Measurements from ENCODE around the gene EEPD1. TPM values are rescaled to one million over a fixed set of nuclear protein-coding genes. Genes with fewer than 3 reads are reported as not detected.
A peak's percentile ranks its signal among the peaks of the same experiment; 100 is the strongest.

Gene EEPD1
- polyA plus RNA-seq, 1 of the 3 experiments (the other 2 are of a cell fraction), result 5.0 TPM

DNA sequence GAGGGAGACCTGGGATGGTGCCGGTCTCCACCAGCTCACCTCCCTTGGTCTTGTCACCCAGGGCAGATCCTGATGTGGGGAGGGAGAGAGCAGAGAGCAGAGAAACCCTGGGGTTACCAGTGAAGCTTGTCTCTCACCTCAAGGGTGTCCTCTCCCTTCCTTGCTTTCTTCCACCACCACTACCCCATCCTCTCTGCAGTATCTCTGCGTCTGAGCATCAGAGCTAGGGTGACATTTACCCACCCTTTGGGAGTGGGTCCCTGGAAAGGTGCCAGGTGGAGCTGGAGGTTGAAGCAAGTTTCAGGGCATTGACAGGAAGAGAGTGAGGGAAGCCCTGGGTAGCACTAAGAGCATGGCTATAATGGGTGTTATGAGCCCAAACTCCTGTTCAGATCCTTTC lies 161.4 kb downstream of the EEPD1 start:
- no peak for DNase-seq
- CTCF ChIA-PET, result interaction anchor here (1.3 to 9.7 kb wide), 6 partner anchors 11 to 398 kb away, joined by 3 to 265 read pairs (median 118); no protein-coding TSS in a partner anchor
- H3K4me3 ChIP-seq (ENCODE audit: low read depth in 2 of 2, low read length in 1 of 2), result no peak overlapping the region
- no peak overlapping the region for H2AFZ ChIP-seq (ENCODE audit: low read depth)
- WGBS (ENCODE audit: low lambda C conversion rate), result 82% methylated on average over 2 of the region's 2 CpGs
- H3K36me3 ChIP-seq (replicated peaks in 1 of 2; ENCODE audit: control insufficient read depth in 1 of 2, insufficient read depth in 2 of 2, low read length in 1 of 2), result no peaks in the 10 kb centered on the region
- H4K20me1 ChIP-seq (ENCODE audit: insufficient read depth), result no peaks in the 10 kb centered on the region
- TF ChIP-seq TEAD4 (IDR thresholded peaks at IDR 0.05; ENCODE audit: borderline replicate concordance, insufficient read depth), result no peak
- no peak for TF ChIP-seq TAF1 (IDR thresholded peaks at IDR 0.05; ENCODE audit: borderline replicate concordance, low read depth, low read length)
- H3K79me2 ChIP-seq (ENCODE audit: insufficient read depth), result no peaks in the 10 kb centered on the region
- H3K9me3 ChIP-seq, result no peaks in the 10 kb centered on the region
- H3K4me1 ChIP-seq (ENCODE audit: control insufficient read depth in 1 of 2, insufficient read depth in 2 of 2, low read depth in 1 of 2, low read length in 1 of 2), result peaks cover 0 to 10% of the 10 kb centered on the region in 2 experiments; a peak in 1 of 4 replicates
- POLR2A ChIA-PET, result no interaction called here
- no peak overlapping the region for H3K4me2 ChIP-seq
- no peak overlapping the region for H3K27ac ChIP-seq (ENCODE audit: low read depth in 2 of 2, low read length in 1 of 2)
- H3K27me3 ChIP-seq (ENCODE audit: insufficient read depth), result no peaks in the 10 kb centered on the region
- no peak overlapping the region for H3K9ac ChIP-seq
- no peaks in the 10 kb centered on the region for H3F3A ChIP-seq (replicated peaks; ENCODE audit: insufficient read depth)
- H3K9me2 ChIP-seq, result no peaks in the 10 kb centered on the region

DNA sequence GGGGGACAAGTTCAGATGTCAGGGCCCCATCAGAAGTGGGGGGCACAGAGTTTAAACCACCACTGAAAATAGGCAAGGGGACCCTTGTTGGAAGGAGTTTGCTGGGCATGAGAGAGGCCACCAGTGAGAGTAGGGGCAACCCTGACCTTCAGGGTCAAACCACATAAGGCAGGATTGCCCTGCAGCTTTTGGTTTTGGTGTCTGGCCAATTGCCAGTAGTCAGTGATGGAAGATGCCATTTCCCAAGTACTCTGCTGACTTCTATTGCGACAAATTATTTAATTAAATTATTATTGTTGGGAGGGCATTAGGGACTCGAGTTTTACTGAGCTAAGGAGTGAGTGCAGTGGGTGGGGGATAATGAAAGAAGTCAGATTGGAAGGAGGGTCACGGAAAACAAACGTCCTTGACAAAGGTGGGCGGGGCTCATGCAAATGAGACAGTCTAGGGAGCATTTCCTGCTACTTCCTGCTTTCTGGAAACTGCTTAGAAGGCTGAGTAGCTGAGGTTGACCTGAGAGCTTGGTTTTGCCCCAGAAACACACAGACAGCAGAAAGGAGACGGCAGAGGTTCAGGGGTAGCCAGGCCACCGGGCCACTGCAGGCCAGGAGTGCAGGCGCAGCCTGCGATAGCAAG lies 162.4 kb downstream of the EEPD1 start:
- Histone ChIP-seq H3K9me3 (no peaks in the 10 kb centered on the region), H3F3A (replicated peaks; ENCODE audit: insufficient read depth) (no peaks in the 10 kb centered on the region), H3K4me2 (no peak overlapping the region), H3K4me3 (ENCODE audit: low read depth in 2 of 2, low read length in 1 of 2) (no peak overlapping the region), H3K27me3 (ENCODE audit: insufficient read depth) (no peaks in the 10 kb centered on the region), H3K36me3 (replicated peaks in 1 of 2; ENCODE audit: control insufficient read depth in 1 of 2, insufficient read depth in 2 of 2, low read length in 1 of 2) (no peaks in the 10 kb centered on the region), H4K20me1 (ENCODE audit: insufficient read depth) (no peaks in the 10 kb centered on the region), H3K9me2 (no peaks in the 10 kb centered on the region), H3K9ac (no peak overlapping the region), H3K27ac (ENCODE audit: low read depth in 2 of 2, low read length in 1 of 2) (no peak overlapping the region), H3K4me1 (ENCODE audit: control insufficient read depth in 1 of 2, insufficient read depth in 2 of 2, low read depth in 1 of 2, low read length in 1 of 2) (peaks cover 0 to 10% of the 10 kb centered on the region in 2 experiments; a peak in 1 of 4 replicates), H3K79me2 (ENCODE audit: insufficient read depth) (no peaks in the 10 kb centered on the region), H2AFZ (ENCODE audit: low read depth) (no peak overlapping the region)
- DNase-seq, result no peak
- ChIA-PET CTCF (interaction anchor here (1.3 to 9.7 kb wide), 6 partner anchors 12 to 399 kb away, joined by 3 to 265 read pairs (median 118); no protein-coding TSS in a partner anchor), POLR2A (interaction anchor here (1.1 kb wide), 1 partner anchor 12 kb away, joined by 4 read pairs; no protein-coding TSS in a partner anchor)
- 74% methylated on average over 7 of the region's 9 CpGs for WGBS (ENCODE audit: low lambda C conversion rate)
- TF ChIP-seq RFX5 (IDR thresholded peaks at IDR 0.05; ENCODE audit: low read length) (0 out of 2 replicates have a peak, but pooled peaks have one; percentile 13), GABPA (IDR thresholded peaks at IDR 0.05; ENCODE audit: low read depth) (no peak)

DNA sequence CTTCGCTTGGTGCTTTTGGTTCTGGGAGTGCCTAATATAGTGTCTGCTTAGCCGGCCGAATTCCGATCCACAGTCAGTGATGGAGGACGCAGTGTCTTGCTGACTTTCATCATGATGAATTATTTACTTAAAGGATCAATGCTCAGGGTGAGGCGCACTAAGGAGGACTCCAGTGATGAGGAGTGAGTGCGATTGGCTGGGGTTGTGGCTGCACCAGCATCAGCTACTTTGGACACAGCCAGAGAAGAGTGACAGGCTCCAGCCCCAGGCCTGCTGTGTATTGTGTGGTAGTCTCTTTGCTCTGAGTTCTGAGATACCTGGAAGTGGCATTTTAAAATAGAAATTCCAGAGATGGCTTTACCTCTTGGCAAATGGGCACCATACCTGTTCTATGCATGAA lies 163.3 kb downstream of the EEPD1 start:
- TF ChIP-seq SMC3 (IDR thresholded peaks at IDR 0.05; ENCODE audit: low read depth, low read length) (no peak), MXI1 (IDR thresholded peaks at IDR 0.05; ENCODE audit: low read depth, low read length) (no peak), NRF1 (IDR thresholded peaks at IDR 0.05; ENCODE audit: low read depth, low read length) (no peak), RCOR1 (IDR thresholded peaks at IDR 0.05; ENCODE audit: low read length) (no peak), FOSL2 (IDR thresholded peaks at IDR 0.05; ENCODE audit: borderline replicate concordance, low read depth) (no peak), EZH2phosphoT487 (IDR thresholded peaks at IDR 0.05; ENCODE audit: borderline replicate concordance, low read depth) (no peak), TAF1 (IDR thresholded peaks at IDR 0.05; ENCODE audit: borderline replicate concordance, low read depth, low read length) (no peak), YY1 (IDR thresholded peaks at IDR 0.05; ENCODE audit: low read depth) (no peak), FOXJ3 (CRISPR knock-in tag; IDR thresholded peaks at IDR 0.05) (no peak), POLR2AphosphoS5 (IDR thresholded peaks at IDR 0.05; ENCODE audit: low read depth, low read length) (no peak), RFX5 (IDR thresholded peaks at IDR 0.05; ENCODE audit: low read length) (no peak), ELF1 (IDR thresholded peaks at IDR 0.05) (no peak)
- TF ChIP-seq, protein P1, sequence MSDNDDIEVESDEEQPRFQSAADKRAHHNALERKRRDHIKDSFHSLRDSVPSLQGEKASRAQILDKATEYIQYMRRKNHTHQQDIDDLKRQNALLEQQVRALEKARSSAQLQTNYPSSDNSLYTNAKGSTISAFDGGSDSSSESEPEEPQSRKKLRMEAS (IDR thresholded peaks at IDR 0.05; ENCODE audit: low read depth), result no peak
- TF ChIP-seq, protein P2, sequence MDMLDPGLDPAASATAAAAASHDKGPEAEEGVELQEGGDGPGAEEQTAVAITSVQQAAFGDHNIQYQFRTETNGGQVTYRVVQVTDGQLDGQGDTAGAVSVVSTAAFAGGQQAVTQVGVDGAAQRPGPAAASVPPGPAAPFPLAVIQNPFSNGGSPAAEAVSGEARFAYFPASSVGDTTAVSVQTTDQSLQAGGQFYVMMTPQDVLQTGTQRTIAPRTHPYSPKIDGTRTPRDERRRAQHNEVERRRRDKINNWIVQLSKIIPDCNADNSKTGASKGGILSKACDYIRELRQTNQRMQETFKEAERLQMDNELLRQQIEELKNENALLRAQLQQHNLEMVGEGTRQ (IDR thresholded peaks at IDR 0.05; ENCODE audit: borderline replicate concordance, low read depth, low read length), result no peak
- TF ChIP-seq, protein P3, sequence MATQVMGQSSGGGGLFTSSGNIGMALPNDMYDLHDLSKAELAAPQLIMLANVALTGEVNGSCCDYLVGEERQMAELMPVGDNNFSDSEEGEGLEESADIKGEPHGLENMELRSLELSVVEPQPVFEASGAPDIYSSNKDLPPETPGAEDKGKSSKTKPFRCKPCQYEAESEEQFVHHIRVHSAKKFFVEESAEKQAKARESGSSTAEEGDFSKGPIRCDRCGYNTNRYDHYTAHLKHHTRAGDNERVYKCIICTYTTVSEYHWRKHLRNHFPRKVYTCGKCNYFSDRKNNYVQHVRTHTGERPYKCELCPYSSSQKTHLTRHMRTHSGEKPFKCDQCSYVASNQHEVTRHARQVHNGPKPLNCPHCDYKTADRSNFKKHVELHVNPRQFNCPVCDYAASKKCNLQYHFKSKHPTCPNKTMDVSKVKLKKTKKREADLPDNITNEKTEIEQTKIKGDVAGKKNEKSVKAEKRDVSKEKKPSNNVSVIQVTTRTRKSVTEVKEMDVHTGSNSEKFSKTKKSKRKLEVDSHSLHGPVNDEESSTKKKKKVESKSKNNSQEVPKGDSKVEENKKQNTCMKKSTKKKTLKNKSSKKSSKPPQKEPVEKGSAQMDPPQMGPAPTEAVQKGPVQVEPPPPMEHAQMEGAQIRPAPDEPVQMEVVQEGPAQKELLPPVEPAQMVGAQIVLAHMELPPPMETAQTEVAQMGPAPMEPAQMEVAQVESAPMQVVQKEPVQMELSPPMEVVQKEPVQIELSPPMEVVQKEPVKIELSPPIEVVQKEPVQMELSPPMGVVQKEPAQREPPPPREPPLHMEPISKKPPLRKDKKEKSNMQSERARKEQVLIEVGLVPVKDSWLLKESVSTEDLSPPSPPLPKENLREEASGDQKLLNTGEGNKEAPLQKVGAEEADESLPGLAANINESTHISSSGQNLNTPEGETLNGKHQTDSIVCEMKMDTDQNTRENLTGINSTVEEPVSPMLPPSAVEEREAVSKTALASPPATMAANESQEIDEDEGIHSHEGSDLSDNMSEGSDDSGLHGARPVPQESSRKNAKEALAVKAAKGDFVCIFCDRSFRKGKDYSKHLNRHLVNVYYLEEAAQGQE (IDR thresholded peaks at IDR 0.05; ENCODE audit: low read depth, low read length), result no peak
- WGBS (ENCODE audit: low lambda C conversion rate), result 95% methylated on average over 7 of the region's 7 CpGs
- no peaks in the 10 kb centered on the region for H3F3A ChIP-seq (replicated peaks; ENCODE audit: insufficient read depth)

More for the DNA sequence above, 163.3 kb downstream of the EEPD1 start:
- Histone ChIP-seq H3K4me3 (ENCODE audit: low read depth in 2 of 2, low read length in 1 of 2) (no peak overlapping the region), H3K36me3 (replicated peaks in 1 of 2; ENCODE audit: control insufficient read depth in 1 of 2, insufficient read depth in 2 of 2, low read length in 1 of 2) (no peaks in the 10 kb centered on the region), H3K9ac (no peak overlapping the region), H3K27ac (ENCODE audit: low read depth in 2 of 2, low read length in 1 of 2) (no peak overlapping the region), H3K9me2 (no peaks in the 10 kb centered on the region), H3K79me2 (ENCODE audit: insufficient read depth) (no peaks in the 10 kb centered on the region), H3K4me1 (ENCODE audit: control insufficient read depth in 1 of 2, insufficient read depth in 2 of 2, low read depth in 1 of 2, low read length in 1 of 2) (peaks cover 0 to 10% of the 10 kb centered on the region in 2 experiments; a peak in 1 of 4 replicates), H3K4me2 (no peak overlapping the region), H3K9me3 (no peaks in the 10 kb centered on the region), H3K27me3 (ENCODE audit: insufficient read depth) (no peaks in the 10 kb centered on the region), H4K20me1 (ENCODE audit: insufficient read depth) (no peaks in the 10 kb centered on the region), H2AFZ (ENCODE audit: low read depth) (no peak overlapping the region)
- ChIA-PET POLR2A (no interaction called here), CTCF (interaction anchor here (1.8 to 9.7 kb wide), 6 partner anchors 12 to 400 kb away, joined by 6 to 265 read pairs (median 118); a partner anchor contains a TSS)
- DNase-seq, result no peak

Measured in SK-N-SH (cell line).